NCI-H748 (cell line): Measurements from ENCODE around the gene SYNDIG1L.
"Not testable (repeated sequence)": the region's sequence is repeated elsewhere in the genome, so short reads cannot be mapped to it uniquely, and the experiment has no call there.

Experiments
- DNase-seq: peaks from one replicate; lab custom pipeline; 2025; ENCODE audit not compliant: unreplicated experiment; lab: John Stamatoyannopoulos, UW

SYNDIG1L gene

GRCh38 chr14:74403619-74404417, 22.2 kb downstream of the SYNDIG1L start:
- DNase-seq: no peak

GRCh38 chr14:74402401-74403251, 23.4 kb downstream of the SYNDIG1L start:
- DNase-seq: no peak

GRCh38 chr14:74401504-74402241, 24.3 kb downstream of the SYNDIG1L start:
- no peak for DNase-seq

GRCh38 chr14:74400919-74401503, 25.0 kb downstream of the SYNDIG1L start:
- DNase-seq: no peak

GRCh38 chr14:74400031-74400685, 25.9 kb downstream of the SYNDIG1L start:
- peak; percentile 9 for DNase-seq

- no peak for DNase-seq
Observed at GRCh38 chr14:74395094-74395493, 30.9 kb downstream of the SYNDIG1L start.

- DNase-seq: no peak
Observed at GRCh38 chr14:74394549-74394948, 31.5 kb downstream of the SYNDIG1L start.

- DNase-seq: peak; percentile 20
Observed at GRCh38 chr14:74392616-74393570, 33.1 kb downstream of the SYNDIG1L start.

- DNase-seq: no peak
Observed at GRCh38 chr14:74391479-74391878, 34.5 kb downstream of the SYNDIG1L start.

GRCh38 chr14:74390505-74390904, 35.5 kb downstream of the SYNDIG1L start:
- not testable (repeated sequence) for DNase-seq

- no peak for DNase-seq
Observed at GRCh38 chr14:74389980-74390379, 36.0 kb downstream of the SYNDIG1L start.

- no peak for DNase-seq
Observed at GRCh38 chr14:74382231-74382630, 43.8 kb downstream of the SYNDIG1L start.

GRCh38 chr14:74381571-74381970, 44.4 kb downstream of the SYNDIG1L start:
- not testable (repeated sequence) for DNase-seq

GRCh38 chr14:74380845-74381244, 45.2 kb downstream of the SYNDIG1L start:
- DNase-seq: no peak

GRCh38 chr14:74380172-74380571, 45.8 kb downstream of the SYNDIG1L start:
- DNase-seq: no peak

GRCh38 chr14:74377976-74378690, 47.9 kb downstream of the SYNDIG1L start:
- no peak for DNase-seq

- no peak for DNase-seq
Observed at GRCh38 chr14:74368441-74368840, 57.6 kb downstream of the SYNDIG1L start.

- no peak for DNase-seq
Observed at GRCh38 chr14:74368026-74368425, 58.0 kb downstream of the SYNDIG1L start.
